Activated T-helper 2 cell treated with anti-CD3 and anti-CD28 coated beads, Interferon-gamma antibody, Interleukin-2, Interleukin-4, amounts not matched to agents 10 μg/mL and 5 μg/mL and 100 μg/mL, durations not matched to agents 14 hours and 24 hours and 36 hours (primary cell): ENCODE data around the gene PRKAG2. TPM values are rescaled to one million over a fixed set of nuclear protein-coding genes. Genes with fewer than 3 reads are reported as not detected.
"Not testable (repeated sequence)": the region's sequence is repeated elsewhere in the genome, so short reads cannot be mapped to it uniquely, and the experiment has no call there.

ENCODE experiments used
- DNase-seq: peaks from one replicate; pipeline ENCODE4 v3.0.0; 2021; ENCODE audit warnings: low spot score
- H3K27ac Mint-ChIP-seq: one replicate; pipeline ENCODE4 v1.8.0; 2021; ENCODE audit warnings: mixed read lengths
- H3K27me3 Mint-ChIP-seq: one replicate; pipeline ENCODE4 v1.8.0; 2021; ENCODE audit warnings: low read depth, mixed read lengths
- H3K36me3 Mint-ChIP-seq: one replicate; pipeline ENCODE4 v1.8.0; 2021; ENCODE audit warnings: low read depth, mixed read lengths
- H3K4me1 Mint-ChIP-seq: one replicate; pipeline ENCODE4 v1.8.0; 2021; ENCODE audit warnings: low read depth, mixed read lengths
- H3K4me3 Mint-ChIP-seq: one replicate; pipeline ENCODE4 v1.8.0; 2021; ENCODE audit warnings: low read depth, mild to moderate bottlenecking, moderate library complexity, mixed read lengths
- H3K9me3 Mint-ChIP-seq: one replicate; pipeline ENCODE4 v1.8.0; 2021; ENCODE audit warnings: mixed read lengths
- intact Hi-C: fragments of 100-400 bp; cut with micrococcal nuclease; formaldehyde crosslinking; loops from one replicate; pipeline ENCODE4 v1.15.1; 2023
- total RNA-seq: library from RNA; stranded (reverse); gene quantifications from 2 replicates; pipeline ENCODE4 v1.2.3, GENCODE V29; 2022

Gene PRKAG2
- total RNA-seq, 1 donor from 2014 or later: 14.9 TPM

DNA sequence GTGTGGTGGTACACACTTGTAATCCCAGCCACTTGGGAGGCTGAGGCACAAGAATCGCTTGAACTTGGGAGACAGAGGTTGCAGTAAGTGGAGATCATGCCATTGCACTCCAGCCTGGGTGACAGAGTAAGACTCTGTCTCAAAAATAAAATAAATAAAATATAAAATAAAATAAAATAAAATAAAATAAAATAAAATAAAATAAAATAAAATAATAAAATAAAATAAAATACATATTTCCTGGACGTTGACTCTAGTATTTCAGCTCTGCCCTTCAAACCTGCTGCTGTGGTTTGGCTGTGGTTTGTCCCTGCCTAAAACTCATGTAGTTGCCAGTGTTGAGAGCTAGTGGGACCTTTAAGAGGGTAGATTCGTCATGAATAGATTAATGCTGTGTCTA lies 33.7 kb upstream of the PRKAG2 start:
- H3K4me1 Mint-ChIP-seq, H3K4me3 Mint-ChIP-seq, H3K36me3 Mint-ChIP-seq, H3K27ac Mint-ChIP-seq, DNase-seq, H3K9me3 Mint-ChIP-seq, intact Hi-C loops: not testable (repeated sequence)
- H3K27me3 Mint-ChIP-seq: peaks cover 26% of the 10 kb centered on the region

GRCh38 chr7:151907115-151907514 lies 30.2 kb upstream of the PRKAG2 start:
- H3K36me3 Mint-ChIP-seq, H3K4me1 Mint-ChIP-seq, H3K27ac Mint-ChIP-seq, intact Hi-C loops, H3K4me3 Mint-ChIP-seq, H3K9me3 Mint-ChIP-seq, DNase-seq: not testable (repeated sequence)
- H3K27me3 Mint-ChIP-seq: peaks cover 26% of the 10 kb centered on the region

GRCh38 chr7:151905766-151906165 lies 28.9 kb upstream of the PRKAG2 start:
- DNase-seq: no peak
- H3K4me1 Mint-ChIP-seq: no peaks in the 10 kb centered on the region

GRCh38 chr7:151905353-151905752 lies 28.4 kb upstream of the PRKAG2 start:
- Mint-ChIP-seq H3K9me3 (no peaks in the 10 kb centered on the region), H3K4me1 (no peaks in the 10 kb centered on the region), H3K4me3 (no peak overlapping the region), H3K27ac (no peak overlapping the region), H3K27me3 (peaks cover 26% of the 10 kb centered on the region), H3K36me3 (no peaks in the 10 kb centered on the region)
- intact Hi-C loops: no loop called here
- no peak for DNase-seq

More at GRCh38 chr7:151905766-151906165, 28.9 kb upstream of the PRKAG2 start:
- H3K27ac Mint-ChIP-seq: no peak overlapping the region
- no peaks in the 10 kb centered on the region for H3K9me3 Mint-ChIP-seq
- intact Hi-C loops: no loop called here
- no peak overlapping the region for H3K4me3 Mint-ChIP-seq
- no peaks in the 10 kb centered on the region for H3K36me3 Mint-ChIP-seq
- peaks cover 26% of the 10 kb centered on the region for H3K27me3 Mint-ChIP-seq

- H3K9me3 Mint-ChIP-seq: no peaks in the 10 kb centered on the region
- intact Hi-C loops: no loop called here
- no peak overlapping the region for H3K4me3 Mint-ChIP-seq
- no peaks in the 10 kb centered on the region for H3K4me1 Mint-ChIP-seq
- no peak for DNase-seq
- no peaks in the 10 kb centered on the region for H3K36me3 Mint-ChIP-seq
- peaks cover 26% of the 10 kb centered on the region for H3K27me3 Mint-ChIP-seq
- H3K27ac Mint-ChIP-seq: no peak overlapping the region
Measured at GRCh38 chr7:151904270-151904669, 27.4 kb upstream of the PRKAG2 start.

- no peak for DNase-seq
- intact Hi-C loops: no loop called here
- Mint-ChIP-seq H3K27ac (no peak overlapping the region), H3K4me3 (no peak overlapping the region), H3K27me3 (peaks cover 18% of the 10 kb centered on the region), H3K36me3 (no peaks in the 10 kb centered on the region), H3K9me3 (no peaks in the 10 kb centered on the region), H3K4me1 (no peaks in the 10 kb centered on the region)
Measured at GRCh38 chr7:151903249-151904032, 26.5 kb upstream of the PRKAG2 start.

DNA sequence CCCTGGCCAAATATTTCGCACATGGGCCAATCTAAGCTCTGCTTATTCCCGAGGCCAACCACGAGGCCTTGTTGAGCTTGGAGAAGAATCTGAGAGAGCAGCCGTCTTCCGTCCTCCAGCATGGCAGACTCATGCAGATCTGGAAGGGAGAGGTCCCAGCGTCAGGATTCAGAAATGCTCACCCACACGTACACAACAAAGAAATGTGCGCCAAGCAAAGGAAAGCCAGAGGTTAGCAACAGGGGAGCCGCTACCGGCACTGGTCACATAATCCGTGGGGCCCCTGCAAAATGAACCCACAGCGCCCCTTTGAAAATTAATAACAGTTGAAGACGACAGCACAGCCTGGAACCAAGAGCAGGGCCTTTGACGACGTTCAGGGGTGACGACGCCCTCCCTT lies 25.4 kb upstream of the PRKAG2 start:
- Mint-ChIP-seq H3K27me3 (peaks cover 19% of the 10 kb centered on the region), H3K9me3 (no peaks in the 10 kb centered on the region), H3K36me3 (no peaks in the 10 kb centered on the region), H3K27ac (no peak overlapping the region), H3K4me1 (no peaks in the 10 kb centered on the region), H3K4me3 (no peak overlapping the region)
- DNase-seq: no peak
- intact Hi-C loops: no loop called here

DNA sequence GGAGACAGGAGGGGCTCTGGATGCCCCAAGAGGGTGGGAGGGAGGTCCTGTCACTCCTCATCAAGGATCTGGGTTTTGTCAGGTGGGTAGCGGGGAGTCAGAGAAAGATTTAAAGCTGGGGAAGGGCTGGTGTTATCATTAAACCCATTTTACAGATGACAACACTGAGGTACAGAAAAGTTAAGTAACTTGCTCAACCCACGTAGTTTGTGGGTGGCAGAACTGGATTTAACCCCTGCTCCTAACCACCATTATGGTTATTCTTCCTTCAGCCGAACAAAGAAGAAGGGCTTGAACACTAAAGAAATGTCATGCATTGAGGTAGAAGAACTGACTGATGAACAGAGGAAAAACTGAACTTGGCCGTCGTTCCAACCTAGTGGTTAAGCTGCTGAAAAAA lies 24.9 kb upstream of the PRKAG2 start:
- DNase-seq: no peak
- H3K9me3 Mint-ChIP-seq: no peaks in the 10 kb centered on the region
- no peak overlapping the region for H3K27ac Mint-ChIP-seq
- peaks cover 16% of the 10 kb centered on the region for H3K27me3 Mint-ChIP-seq
- H3K4me3 Mint-ChIP-seq: no peak overlapping the region
- H3K4me1 Mint-ChIP-seq: no peaks in the 10 kb centered on the region
- intact Hi-C loops: no loop called here
- no peaks in the 10 kb centered on the region for H3K36me3 Mint-ChIP-seq

DNA sequence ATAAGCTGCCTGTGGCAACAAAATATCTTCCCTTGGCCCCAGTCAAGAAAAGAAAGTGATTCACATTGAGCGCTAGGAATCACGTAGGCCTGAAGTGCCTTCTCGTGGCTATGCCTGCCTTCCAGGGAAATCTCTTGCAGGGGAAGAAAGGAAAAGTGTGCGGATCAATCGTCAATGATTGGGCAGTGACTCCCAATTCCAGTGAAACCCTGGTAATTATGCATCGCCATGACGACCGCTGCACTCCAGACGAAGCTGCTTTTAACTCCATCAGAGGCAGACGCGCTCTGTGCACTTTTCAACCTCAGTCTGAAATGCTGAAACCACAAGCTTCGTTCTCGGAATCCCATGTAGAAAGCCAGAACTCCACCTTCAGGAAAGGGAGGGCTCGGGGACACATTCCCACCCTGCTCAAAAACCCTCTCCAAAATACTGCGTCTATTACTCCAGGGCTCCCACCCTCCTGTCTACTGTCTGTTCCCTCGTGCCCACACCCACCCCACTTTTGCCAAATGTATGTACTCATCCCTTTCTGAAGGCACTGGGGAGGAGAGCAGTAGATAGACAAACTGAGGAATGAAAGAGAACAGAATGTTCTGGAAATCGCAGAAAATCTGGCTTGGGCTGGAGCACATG lies 24.2 kb upstream of the PRKAG2 start:
- H3K4me3 Mint-ChIP-seq: no peak overlapping the region
- intact Hi-C loops: no loop called here
- no peak for DNase-seq

DNA sequence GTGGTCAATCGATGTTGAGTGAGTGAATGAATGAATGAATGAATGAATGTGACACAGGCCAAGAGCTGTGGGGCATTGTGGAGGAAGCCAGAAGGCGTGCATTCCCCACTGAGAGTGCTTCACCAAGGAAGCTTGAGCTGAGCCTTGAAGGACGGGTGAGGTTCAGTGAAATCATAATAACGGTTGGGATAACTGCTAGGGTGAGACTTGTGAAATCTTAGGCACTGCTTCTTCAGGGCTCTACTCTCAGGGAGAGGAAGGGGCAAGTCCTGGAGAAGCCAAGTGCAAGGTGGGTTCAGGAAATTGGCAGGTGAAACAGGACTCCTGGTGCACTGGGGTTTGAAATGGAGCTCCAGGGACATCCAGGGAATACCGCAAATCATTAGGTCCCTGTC lies 23.7 kb upstream of the PRKAG2 start:
- no peak for DNase-seq
- H3K4me3 Mint-ChIP-seq: no peak overlapping the region
- intact Hi-C loops: no loop called here
- no peaks in the 10 kb centered on the region for H3K4me1 Mint-ChIP-seq
- H3K9me3 Mint-ChIP-seq: no peaks in the 10 kb centered on the region
- H3K36me3 Mint-ChIP-seq: no peaks in the 10 kb centered on the region
- no peak overlapping the region for H3K27ac Mint-ChIP-seq
- peaks cover 7% of the 10 kb centered on the region for H3K27me3 Mint-ChIP-seq

More for the DNA sequence above, 24.2 kb upstream of the PRKAG2 start:
- no peaks in the 10 kb centered on the region for H3K9me3 Mint-ChIP-seq
- H3K36me3 Mint-ChIP-seq: no peaks in the 10 kb centered on the region
- H3K27me3 Mint-ChIP-seq: peaks cover 10% of the 10 kb centered on the region
- H3K27ac Mint-ChIP-seq: no peak overlapping the region
- H3K4me1 Mint-ChIP-seq: no peaks in the 10 kb centered on the region

DNA sequence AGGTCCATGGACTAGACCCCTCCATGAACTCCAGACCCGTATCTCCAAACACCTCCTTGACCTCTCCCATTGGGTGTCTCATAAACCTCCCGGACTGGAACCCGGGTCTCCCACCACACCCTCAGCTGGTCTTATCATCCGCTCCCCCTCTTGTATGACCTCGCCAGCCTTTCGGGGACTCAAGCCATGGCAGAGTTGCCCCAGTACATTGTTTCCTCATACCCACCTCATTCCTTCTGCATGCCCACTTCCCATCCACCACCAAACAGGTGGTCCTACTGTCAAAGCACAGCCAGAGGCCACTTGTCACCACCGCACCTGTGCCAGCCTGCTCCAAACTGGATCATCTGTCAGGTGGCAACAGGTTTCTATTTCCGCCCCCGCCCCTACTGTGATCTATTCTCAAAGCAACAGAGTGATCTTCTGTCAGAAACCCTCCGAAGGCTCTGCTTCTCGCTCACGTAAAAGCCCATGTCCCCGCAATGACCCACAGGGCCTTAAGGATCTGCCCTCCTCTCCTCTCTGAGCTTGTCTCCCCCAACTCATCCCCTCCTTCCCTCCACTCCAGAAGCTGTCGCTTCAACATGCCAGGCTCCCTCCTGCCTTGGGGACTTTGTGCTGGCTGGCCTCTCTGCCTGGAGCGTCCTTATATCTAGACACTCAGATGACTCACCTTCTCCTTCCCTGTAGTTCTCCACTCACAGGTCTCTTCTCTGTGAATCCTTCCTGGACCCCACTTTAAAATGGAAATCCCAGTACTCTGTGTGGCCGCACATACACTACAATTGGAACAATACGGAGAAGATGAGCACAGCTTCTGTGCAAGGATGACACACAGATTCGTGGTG lies 22.8 kb upstream of the PRKAG2 start:
- no peak for DNase-seq
- Mint-ChIP-seq H3K4me3 (no peak overlapping the region), H3K27ac (no peak overlapping the region), H3K36me3 (no peaks in the 10 kb centered on the region), H3K9me3 (no peaks in the 10 kb centered on the region), H3K27me3 (peaks cover 3% of the 10 kb centered on the region), H3K4me1 (no peaks in the 10 kb centered on the region)
- intact Hi-C loops: no loop called here

DNA sequence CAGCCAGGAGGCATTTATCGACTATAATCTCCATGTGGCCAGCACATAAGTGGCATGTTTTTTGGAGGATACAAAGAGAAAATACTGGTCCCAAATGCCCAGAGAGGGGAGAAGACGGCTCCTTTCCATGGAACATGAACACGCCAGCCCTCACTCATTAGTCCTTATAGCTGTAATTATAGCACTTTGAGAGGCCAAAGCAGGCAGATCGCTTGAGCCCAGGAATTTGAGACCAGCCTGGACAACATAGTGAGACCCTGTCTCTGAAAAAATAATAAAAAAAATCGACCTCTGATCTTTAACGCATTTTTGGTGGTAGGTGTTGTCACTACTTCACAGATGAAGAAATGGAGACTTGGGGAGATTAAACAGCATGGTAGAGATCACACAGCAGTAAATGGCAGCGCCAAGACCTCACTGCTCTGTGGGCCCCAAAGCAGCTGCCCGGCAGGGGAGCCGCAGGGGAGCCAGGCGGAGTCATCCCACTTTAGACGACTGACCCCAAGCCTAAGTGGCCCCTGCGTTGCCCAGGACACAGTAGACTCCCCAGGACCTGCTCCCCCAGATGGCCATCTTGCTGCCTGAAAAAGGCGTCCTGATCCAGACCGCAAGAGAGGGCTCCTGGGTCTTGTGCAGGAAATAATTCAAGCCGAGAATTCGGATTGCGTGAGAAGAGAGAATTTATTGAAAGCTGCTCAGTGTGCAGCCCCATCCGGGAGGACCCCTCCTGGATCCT lies 21.2 kb upstream of the PRKAG2 start:
- intact Hi-C loops: no loop called here
- H3K4me1 Mint-ChIP-seq: no peaks in the 10 kb centered on the region
- H3K27me3 Mint-ChIP-seq: peaks cover 3% of the 10 kb centered on the region
- no peak overlapping the region for H3K4me3 Mint-ChIP-seq
- no peaks in the 10 kb centered on the region for H3K36me3 Mint-ChIP-seq
- no peak for DNase-seq
- no peaks in the 10 kb centered on the region for H3K9me3 Mint-ChIP-seq
- no peak overlapping the region for H3K27ac Mint-ChIP-seq
